GM12892 (cell line): ENCODE data around the gene PARD6G.
A peak's percentile ranks its signal among the peaks of the same experiment; 100 is the strongest.

Experiments
- DNase-seq: peaks from one replicate; pipeline ENCODE4 v3.0.0; 2011; ENCODE audit not compliant: insufficient read length
- FAIRE-seq: peaks from 2 replicates; lab custom pipeline; 2011; peaks lifted over from hg19 to GRCh38; lab: Jason Lieb, UNC
- POLR2A ChIP-seq: IDR thresholded peaks from 2 replicates; pipeline ENCODE4 v1.6.1; 2011; ENCODE audit warnings: low read depth, low read length, control low read depth
- POLR2AphosphoS5 ChIP-seq: IDR thresholded peaks from 2 replicates; pipeline ENCODE4 v1.6.1; 2011; ENCODE audit warnings: low read depth, low read length, control low read depth
- TAF1 ChIP-seq: IDR thresholded peaks from 2 replicates; pipeline ENCODE4 v1.6.1; 2011; ENCODE audit warnings: low read depth, mild to moderate bottlenecking, control low read depth, low read length, borderline replicate concordance

Gene PARD6G

GRCh38 chr18:80159713-80160636, 87.3 kb downstream of the PARD6G start:
- DNase-seq (no peak), FAIRE-seq (no peak)
- no peak for TF ChIP-seq TAF1
- no peak for TF ChIP-seq POLR2AphosphoS5
- TF ChIP-seq POLR2A: no peak

- DNase-seq (no peak), FAIRE-seq (no peak)
- TF ChIP-seq POLR2AphosphoS5 (no peak), POLR2A (no peak)
Observed at GRCh38 chr18:80158365-80158764, 88.9 kb downstream of the PARD6G start.

- TF ChIP-seq POLR2A (no peak), POLR2AphosphoS5 (no peak), TAF1 (no peak)
- FAIRE-seq: peak; percentile 92
Observed at GRCh38 chr18:80157708-80158343, 89.5 kb downstream of the PARD6G start.

GRCh38 chr18:80154293-80154692, 93.0 kb downstream of the PARD6G start:
- DNase-seq (no peak), FAIRE-seq (peak; percentile 74)

More at GRCh38 chr18:80157708-80158343, 89.5 kb downstream of the PARD6G start:
- no peak for DNase-seq

GRCh38 chr18:80149667-80150066, 97.6 kb downstream of the PARD6G start:
- DNase-seq (no peak), FAIRE-seq (no peak)
- TF ChIP-seq TAF1 (no peak), POLR2A (no peak), POLR2AphosphoS5 (no peak)

More at GRCh38 chr18:80154293-80154692, 93.0 kb downstream of the PARD6G start:
- no peak for TF ChIP-seq POLR2A
- TF ChIP-seq POLR2AphosphoS5: no peak
- no peak for TF ChIP-seq TAF1

GRCh38 chr18:80148326-80149199, 98.8 kb downstream of the PARD6G start:
- no peak for TF ChIP-seq TAF1
- FAIRE-seq (no peak), DNase-seq (no peak)

- FAIRE-seq (peak; percentile 97), DNase-seq (peak; percentile 60)
- TF ChIP-seq POLR2A: no peak
- no peak for TF ChIP-seq POLR2AphosphoS5
- no peak for TF ChIP-seq TAF1
Observed at GRCh38 chr18:80147418-80148325, 99.6 kb downstream of the PARD6G start.

GRCh38 chr18:80147037-80147417, 100.3 kb downstream of the PARD6G start:
- DNase-seq (no peak), FAIRE-seq (peak; percentile 30)
- no peak for TF ChIP-seq TAF1
- no peak for TF ChIP-seq POLR2A
- no peak for TF ChIP-seq POLR2AphosphoS5

GRCh38 chr18:80145196-80145804, 102.0 kb downstream of the PARD6G start:
- DNase-seq (no peak), FAIRE-seq (no peak)
- no peak for TF ChIP-seq POLR2A
- TF ChIP-seq POLR2AphosphoS5: no peak
- no peak for TF ChIP-seq TAF1

- FAIRE-seq (no peak), DNase-seq (no peak)
- TF ChIP-seq TAF1 (no peak), POLR2A (no peak), POLR2AphosphoS5 (no peak)
Observed at GRCh38 chr18:80143881-80144280, 103.4 kb downstream of the PARD6G start.
